Caki2 (cell line): ENCODE data around the gene TRIM50. TPM values are rescaled to one million over a fixed set of nuclear protein-coding genes. Genes with fewer than 3 reads are reported as not detected.
"Not testable (repeated sequence)": the region's sequence is repeated elsewhere in the genome, so short reads cannot be mapped to it uniquely, and the experiment has no call there.

Experiments
- DNase-seq: peaks from one replicate; pipeline ENCODE4 v3.0.0-alpha.2; 2015; ENCODE audit warnings: low read depth
- in situ Hi-C: cut with HindIII; loops from 2 replicates; pipeline ENCODE4 v1.10.0; 2016; ENCODE audit warnings: low sequenced_read_pairs, low pct_unique_long_range_greater_than_20kb, mixed read lengths
- total RNA-seq: library from RNA; depleted of rRNA; stranded (reverse); fragments of >200 nt; shearing (Covaris generic); gene quantifications from 2 replicates; pipeline ENCODE4 v1.2.3, GENCODE V29; 2014; ENCODE audit warnings: low replicate concordance

The TRIM50 gene
- total RNA-seq, 1 experiment from 2014 or later, result not detected

DNA sequence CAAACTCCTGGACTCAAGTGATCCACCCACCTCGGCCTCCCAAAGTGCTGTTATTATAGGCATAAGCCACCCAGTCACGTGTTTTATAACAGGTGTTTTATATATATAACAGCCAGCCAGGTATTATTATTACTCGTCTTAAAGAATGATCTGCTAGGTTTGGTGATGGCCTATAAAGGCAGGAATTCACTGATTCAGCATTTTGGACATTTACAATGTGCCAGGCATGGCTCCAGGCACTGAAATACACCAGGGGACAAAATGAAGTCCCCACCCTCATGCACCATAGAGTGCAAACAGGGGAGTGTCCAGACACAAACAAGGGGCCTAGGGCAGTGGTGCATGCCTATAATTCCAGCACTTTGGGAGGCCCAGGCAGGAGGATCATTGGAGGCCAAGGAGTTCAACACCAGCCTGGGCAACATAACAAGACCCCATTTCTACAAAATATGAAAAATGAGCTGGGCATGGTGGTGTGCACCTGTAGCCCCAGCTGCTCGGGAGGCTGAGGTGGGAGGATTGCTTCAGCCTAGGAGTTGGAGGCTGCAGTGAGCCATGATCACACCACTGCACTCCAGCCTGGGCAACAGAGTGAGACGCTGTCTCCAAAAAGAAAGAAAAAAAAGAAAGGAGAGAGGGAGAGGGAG is 4.3 kb downstream of the TRIM50 start:
- DNase-seq, in situ Hi-C loops: not testable (repeated sequence)

DNA sequence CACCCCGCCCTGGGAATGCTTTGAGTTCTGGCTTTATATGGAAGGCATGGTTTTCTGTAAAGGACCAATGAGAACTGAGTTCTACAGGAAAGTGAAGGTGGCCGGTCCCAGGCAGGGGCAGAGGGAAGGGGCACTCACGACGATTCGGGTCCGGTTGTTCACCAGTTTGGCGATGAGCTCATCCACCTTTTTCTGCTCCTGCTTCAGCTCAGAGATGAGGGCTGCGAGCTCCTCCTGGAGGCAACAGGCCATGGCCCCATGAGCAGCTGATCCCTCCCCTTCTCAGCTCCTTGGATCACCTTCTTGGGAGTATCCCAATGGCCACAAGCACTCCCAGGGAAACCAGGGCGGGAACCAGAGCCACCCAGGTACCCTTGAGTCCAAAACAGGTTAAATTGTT is 7.9 kb downstream of the TRIM50 start:
- DNase-seq, in situ Hi-C loops: not testable (repeated sequence)

DNA sequence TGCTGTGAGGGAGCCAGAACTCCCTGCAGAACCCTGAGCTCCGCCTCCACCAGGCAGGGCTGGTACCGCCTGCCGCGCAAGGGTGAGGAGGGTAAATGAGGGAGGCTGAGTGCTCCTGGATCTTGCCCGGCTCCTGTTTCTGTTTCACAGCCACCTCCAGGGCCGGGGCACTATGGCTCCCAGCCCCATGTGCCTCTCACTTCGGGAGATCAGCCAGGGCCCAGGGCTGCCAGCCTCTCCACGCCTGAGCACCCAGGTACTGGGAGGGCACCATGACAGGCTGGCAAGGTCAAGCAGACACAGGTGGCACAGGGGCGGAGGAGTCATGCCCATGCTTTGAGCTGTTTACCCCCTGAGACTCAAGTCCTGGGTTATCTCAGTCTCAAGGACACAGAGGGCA is 8.3 kb downstream of the TRIM50 start:
- DNase-seq, in situ Hi-C loops: not testable (repeated sequence)

DNA sequence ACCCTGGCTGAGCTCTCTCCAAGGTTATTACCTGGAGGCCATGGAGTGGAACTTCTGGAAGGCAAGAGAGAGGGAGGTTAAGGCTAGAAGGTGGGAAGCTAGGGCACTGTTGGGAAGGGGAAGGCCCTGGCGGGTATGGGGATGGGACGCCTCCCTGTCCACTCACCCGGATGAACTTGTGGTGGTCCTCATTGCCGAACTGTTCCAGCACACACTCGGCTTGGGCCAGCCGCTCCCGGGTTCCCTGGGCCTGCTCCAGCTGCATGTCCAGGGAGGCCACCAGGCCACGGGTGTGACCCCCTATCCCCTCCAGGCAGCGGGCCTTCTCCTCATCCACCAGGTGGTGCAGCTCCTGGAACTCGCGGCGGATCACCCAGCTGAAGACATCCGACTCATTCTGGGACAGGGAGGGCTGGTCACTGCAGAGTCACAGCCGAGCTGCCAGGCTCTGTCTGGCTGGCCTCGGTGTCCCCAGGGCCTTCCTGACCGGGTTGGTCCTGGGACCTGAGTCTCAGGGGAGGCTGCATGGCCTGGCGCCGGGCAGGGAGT is 9.2 kb downstream of the TRIM50 start:
- DNase-seq, in situ Hi-C loops: not testable (repeated sequence)

DNA sequence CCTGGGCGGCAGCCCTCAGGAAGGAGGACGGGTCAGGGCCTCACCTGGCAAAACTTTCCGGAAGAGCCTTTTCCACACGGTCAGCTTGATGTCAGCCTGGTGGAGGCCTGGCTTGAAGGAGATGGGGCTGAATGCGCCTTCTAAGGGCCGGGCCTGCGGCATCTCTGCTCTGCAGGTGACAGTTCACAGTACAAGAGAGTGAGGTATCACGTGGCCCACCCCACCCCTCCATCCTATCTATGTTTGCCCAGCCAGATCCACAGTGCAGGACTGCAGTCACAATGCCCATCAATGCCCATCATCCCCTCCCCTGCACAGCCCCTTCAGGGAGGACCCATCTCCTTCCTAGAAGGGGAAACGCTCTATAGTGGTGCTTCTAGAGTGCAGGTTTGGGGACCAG is 11.4 kb downstream of the TRIM50 start:
- DNase-seq, result no peak
- in situ Hi-C loops, result no loop called here

DNA sequence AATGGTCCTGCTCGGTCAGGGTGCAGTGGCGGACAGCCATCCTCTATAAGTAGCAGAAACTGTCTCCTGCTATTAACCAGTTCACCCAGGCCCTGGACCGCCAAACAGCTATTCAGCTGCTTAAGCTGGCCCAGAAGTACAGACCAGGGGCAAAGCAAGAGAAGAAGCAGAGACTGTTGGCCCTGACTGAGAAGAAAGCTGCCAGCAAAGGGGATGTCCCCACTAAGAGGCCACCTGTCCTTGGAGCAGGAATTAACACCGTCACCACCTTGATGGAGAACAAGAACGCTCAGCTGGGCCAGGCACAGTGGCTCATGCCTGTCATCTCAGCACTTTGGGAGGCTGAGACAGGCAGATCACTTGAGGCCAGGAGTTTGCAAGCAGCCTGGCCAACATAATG is 13.6 kb downstream of the TRIM50 start:
- no peak for DNase-seq

DNA sequence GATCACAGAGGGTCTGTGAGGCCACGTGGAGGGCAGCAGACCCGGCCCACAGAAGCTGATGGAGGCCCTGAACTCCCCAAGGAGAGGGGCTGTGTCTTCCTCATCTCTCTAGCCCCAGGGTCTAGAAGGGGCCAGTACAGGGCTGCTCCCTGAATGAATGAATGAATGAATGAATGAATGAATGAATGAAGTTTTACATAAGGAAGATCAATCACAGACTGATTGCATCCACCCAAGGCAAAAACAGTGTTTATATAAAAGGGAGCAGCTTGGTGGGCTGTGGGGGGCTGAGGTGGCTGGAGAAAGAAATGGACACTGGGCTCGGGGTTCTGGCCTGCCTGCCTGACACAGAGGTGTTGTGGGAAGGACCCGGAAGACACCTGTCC is 14.4 kb downstream of the TRIM50 start:
- in situ Hi-C loops, result no loop called here
- no peak for DNase-seq

More for the DNA sequence above, 13.6 kb downstream of the TRIM50 start:
- in situ Hi-C loops, result no loop called here

DNA sequence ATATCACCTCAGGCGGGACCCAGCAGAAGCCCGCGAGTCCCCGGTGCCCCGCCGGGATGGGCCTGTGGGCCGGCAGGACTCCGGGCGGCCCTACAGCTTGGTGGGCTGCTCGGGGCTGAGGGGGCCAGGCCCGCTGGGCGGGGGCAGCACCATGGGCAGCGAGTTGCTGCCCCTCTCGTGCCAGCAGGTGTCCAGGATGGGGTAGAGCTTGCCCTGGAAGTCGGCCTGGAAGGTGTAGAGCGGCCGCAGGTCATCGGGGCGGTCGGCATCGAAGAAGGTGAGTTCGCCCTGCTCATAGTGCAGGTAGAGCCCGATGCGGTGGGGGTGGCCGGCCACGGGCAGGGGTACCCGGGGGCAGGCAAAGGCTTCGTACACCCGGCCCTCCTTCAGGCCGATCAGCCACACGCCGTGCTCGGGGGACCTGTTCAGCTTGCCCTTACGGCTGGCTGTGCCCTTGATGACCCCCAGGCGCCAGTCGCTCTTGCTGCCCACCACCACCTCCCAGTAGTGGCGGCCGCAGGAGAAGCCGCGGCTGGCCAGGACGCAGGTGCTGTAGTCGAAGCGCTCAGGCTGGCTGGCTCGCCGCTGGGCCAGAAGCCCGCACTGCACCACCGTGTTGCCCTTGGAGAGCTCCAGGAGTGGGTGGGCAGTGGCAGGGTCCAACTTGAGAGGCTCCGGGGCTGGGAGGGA is 14.9 kb downstream of the TRIM50 start:
- in situ Hi-C loops, result no loop called here
- DNase-seq, result no peak

DNA sequence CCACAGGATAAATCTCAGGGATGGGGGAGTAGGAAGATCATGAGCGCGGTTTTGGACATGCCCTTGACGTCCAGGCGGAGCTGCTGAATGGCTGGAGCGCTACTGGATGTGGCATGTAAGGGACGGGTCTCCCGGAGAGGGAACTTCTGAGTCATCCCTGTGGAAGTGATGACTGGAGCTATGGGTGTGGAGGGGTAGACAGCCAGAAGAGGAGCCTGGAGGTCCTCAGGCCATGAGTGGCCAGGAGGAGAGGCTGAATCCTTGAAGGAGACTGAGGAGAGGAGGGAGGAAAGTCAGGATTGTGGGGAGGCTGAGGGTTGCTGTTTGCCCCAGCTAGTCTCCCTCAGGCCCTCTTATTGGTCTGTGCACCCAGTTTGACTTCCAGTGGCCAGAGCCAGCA is 16.5 kb downstream of the TRIM50 start:
- DNase-seq, in situ Hi-C loops: not testable (repeated sequence)

DNA sequence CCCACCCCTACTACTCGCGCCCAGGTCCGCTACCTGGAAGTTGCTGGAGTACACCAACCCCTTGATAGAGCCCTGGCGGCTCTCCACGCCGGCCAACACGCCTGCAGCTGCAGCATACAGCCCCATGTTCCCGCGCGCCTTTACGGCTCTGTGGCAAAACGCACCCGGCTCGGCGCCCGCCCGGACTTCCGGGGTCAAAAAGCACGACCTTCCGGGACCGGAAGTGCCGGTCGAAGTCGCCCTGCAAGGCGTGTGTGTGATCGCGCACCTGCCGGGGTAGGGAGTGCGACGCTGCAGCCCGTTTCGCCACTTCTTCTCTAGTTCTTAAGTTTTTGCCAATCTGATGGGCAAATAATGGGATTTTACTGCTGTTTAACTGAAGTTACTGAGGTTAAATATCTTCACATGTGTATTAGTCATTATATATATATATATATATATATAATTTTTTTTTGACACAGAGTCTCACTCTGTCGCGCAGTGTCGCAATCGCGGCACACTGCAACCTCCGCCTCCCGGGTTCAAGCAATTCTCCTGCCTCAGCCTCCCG is 19.1 kb downstream of the TRIM50 start, which contains the start of gene NSUN5:
TSS of gene NSUN5 (minus strand) at position 162 of the 550 bp plus-strand sequence. CDS start at position 126, 36 bp downstream.
- DNase-seq, result peak; percentile 56
- in situ Hi-C loops, result no loop called here

DNA sequence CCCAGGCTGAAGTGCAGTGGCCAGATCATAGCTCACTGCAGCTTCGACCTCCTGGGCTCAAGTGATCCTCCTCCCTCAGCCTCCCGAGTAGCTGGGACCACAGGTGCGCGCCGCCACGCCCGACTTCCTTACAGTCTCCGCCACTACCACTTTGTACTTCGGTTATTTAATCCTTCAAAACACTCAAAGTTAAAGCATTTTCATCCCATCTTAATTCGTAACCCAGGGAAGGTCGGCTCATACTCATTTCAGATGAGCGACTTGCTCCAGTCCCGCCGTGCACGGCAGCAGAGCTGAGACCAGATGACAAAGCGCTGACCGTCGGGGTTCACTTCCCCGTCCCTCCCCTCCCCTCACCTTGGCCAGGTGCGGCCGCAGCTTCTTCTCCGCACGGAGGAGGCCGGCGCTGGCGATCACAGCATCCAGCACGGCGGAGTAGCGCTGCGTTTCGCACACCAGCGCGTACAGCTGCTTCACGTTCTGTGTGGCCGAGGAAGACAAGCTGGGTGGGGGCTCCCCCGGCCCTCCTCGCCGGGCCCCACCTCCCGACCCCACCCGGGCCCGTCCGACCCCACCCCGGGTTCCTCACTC is 19.7 kb downstream of the TRIM50 start:
- DNase-seq, result no peak
- in situ Hi-C loops, result no loop called here

DNA sequence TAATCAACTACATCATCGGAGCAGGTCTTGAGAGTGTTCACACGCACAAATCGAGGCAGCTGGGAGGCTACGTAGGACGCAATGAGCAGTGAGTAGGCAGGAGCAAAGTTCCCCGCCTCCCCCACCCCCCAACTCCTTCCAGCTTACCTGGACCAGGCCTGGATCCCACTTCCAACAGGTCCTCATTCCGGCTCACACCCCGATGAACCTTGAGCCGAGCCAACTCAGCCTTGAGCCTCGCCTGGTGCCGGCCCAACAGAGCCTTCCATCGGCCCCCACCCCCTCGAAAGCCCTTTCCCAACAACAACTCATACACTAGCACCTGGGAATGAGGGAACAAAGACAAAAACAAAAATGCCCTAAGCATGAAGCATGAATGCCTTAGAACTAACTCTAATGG is 20.4 kb downstream of the TRIM50 start:
- DNase-seq, result no peak
- in situ Hi-C loops, result no loop called here

DNA sequence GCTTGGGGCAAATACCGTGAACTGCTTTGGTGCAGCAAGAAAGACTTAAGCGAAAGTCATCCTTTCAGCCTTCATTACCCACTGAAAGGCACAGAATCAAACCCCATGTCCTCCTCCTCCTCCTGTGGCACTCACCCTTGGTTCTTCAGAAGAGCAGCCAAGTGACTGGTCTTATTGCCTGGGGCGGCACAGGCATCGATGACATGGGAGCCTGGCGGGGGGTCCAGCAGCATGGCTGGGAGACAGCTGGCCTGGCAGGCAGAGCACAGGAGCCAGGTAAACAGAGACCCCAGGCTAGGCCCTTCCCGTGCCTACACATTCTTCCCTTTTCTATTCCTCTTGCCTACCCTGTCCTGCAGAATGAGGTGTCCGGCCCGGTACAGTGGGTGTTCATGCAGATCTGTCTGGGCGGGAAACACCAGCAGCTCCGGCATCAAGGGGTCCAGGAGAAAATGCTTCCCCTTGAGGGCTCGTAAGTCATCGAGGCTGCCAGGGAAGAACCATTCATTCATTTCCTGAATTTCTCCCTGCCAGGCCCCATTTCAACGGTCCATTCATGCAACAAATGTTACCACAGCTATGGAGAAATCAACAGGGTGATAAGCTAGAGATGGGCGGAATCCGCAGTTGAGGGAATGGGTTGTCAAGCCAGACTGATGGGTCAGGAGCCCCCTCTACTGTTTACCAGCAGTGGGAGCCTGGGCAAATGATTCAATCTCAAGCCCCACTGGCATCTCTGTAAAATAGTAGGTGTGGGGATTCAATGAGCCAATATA is 23.1 kb downstream of the TRIM50 start:
- DNase-seq, in situ Hi-C loops: not testable (repeated sequence)

DNA sequence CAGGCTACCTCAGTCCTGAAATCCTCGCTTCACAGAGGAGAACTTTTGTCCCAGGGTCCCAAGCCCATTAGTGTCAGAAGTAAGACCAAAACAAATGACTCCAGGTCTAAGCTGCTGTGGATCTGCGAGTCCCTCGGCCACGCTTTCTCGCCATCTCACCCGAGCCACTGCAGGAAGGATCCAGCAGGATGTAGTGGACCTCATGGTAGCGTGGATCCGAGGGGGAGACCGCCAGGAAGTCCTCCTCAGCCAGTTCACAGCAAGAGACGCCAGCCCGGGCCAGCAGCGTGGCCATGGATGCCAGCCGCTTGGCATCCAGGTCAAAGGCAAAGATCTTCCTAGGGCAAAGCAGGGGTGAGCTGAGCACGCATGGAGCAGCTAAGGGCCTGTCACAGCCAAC is 23.8 kb downstream of the TRIM50 start:
- in situ Hi-C loops, result no loop called here
- no peak for DNase-seq

DNA sequence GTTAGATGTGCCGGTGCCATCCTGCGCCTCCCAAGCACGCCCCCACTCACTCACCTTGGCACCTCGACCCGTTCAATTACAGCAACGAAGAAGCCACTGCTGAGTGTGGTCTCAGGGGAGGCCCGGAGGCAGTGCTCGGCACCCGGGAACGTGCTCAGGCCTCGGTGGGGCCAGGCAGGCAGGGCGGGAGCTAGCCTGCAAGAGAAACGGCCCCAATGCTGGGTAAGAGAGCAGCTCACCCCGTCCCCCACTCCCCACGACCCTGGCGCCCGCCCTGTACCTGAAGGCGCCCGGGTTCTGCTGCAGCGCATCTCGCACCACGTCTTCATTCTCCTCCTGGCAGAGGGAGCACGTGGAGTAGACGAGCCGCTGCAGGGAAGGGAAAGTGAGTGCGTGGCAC is 24.3 kb downstream of the TRIM50 start:
- DNase-seq, result no peak
- in situ Hi-C loops, result no loop called here

DNA sequence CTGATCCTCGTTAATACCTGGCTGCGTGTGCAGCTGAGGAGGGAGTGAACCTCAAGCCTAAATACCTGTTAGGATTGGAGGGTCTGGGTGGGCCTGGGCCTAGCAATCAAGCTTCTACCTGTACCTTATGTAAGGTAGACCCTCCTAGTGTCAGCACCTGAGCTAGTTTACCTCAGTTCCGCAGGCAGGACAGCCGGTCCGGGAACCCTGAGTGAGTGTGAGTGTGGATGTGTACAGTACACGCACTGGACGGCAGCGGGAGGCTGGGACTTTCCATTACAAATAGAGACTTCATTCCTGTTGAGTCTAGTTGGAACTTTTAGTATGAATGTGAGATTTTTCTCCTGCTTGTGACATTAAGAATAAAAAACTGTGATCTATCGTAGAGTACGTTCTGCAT is 25.0 kb downstream of the TRIM50 start:
- DNase-seq, in situ Hi-C loops: not testable (repeated sequence)

DNA sequence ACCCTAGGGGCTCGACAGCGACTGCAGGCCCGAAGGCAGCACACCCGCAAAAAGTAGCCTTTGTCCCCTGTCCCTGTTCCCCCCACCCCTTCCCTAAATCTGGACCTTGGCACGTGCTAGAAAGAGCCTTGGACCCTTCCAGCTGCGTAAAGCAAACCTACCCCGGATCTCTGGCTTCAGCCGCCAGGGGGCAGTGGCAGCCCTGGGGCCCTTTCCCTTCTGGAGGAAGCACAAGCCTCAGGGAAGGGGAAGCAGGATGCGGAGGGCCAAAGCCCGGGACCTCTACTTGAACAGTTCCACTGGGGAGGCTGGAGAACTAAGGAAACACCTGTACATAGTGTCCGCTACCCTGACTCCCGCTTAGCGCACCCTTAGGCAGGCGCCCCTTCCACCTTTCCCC is 26.8 kb downstream of the TRIM50 start:
- DNase-seq, in situ Hi-C loops: not testable (repeated sequence)

DNA sequence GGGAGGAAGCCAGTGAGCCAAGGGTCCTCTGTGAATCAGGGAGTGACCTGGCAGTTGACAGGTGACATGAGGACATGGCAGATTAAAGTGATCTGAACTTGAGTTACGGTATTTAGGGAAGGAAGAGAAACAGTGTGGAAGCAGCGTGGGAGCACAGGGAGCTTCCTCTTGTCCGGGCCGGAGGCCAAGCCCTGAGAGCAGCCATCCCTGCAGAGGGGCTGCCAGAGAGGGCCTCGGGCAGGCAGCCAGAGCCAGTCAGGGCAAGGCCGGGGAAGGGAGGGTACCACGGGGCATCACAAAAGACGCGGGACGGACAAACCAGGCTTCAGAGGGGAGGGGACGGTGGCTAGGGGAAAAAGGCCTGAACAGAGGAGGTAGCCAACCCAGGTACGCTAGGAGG is 28.1 kb downstream of the TRIM50 start:
- in situ Hi-C loops, DNase-seq: not testable (repeated sequence)
